GM18519 (cell line): ENCODE data around the gene RNU5B-1.
"Not testable (repeated sequence)": the region's sequence is repeated elsewhere in the genome, so short reads cannot be mapped to it uniquely, and the experiment has no call there.

Experiments used
- ATAC-seq: cut with Tn5 transposase; IDR thresholded peaks from one replicate; pipeline ENCODE4 v1.9.1; 2021; ENCODE audit warnings: mild to moderate bottlenecking, moderate library complexity; ENCODE audit not compliant: unreplicated experiment, low FRiP score

Gene RNU5B-1

DNA sequence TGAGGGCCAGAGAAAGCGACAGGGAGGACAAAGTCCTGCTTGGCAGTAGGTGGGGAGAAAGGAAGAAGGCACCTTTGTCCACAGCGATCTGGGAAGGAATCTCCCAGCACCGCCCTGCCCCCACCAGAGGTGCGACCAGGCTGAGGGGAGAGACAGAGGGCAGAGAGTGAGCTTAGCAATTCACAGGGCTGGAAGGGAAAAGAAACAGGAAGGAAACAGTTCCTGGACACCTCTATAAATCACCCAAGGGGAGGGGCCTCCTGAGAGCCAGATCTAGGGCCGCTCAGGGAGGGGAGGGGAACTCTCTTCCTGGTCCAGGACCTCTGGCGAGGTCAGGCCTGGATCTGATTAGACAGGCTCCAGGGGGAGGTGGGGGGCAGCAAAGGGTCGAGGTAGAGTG lies 35.4 kb downstream of the RNU5B-1 start:
- ATAC-seq, result no peak

DNA sequence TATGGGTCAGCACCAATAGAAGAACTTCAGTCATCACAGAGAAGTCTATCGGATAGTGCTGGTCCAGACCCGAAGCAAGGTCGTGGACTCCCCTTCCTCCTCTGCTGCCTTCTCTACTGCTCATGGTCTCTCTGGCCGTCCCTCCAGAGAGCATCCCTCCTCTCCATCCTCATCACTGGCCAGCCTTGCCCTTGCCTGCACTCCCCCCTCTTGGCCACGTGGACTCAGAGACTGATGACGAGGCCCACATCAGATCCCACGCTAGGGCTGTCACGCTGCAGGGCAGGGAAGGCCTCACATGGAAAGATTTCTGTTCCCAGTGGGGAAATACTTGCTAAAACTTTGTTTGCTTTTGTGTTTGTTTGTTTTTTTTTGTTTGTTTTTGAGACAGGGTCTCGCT lies 38.0 kb downstream of the RNU5B-1 start:
- ATAC-seq, result no peak

DNA sequence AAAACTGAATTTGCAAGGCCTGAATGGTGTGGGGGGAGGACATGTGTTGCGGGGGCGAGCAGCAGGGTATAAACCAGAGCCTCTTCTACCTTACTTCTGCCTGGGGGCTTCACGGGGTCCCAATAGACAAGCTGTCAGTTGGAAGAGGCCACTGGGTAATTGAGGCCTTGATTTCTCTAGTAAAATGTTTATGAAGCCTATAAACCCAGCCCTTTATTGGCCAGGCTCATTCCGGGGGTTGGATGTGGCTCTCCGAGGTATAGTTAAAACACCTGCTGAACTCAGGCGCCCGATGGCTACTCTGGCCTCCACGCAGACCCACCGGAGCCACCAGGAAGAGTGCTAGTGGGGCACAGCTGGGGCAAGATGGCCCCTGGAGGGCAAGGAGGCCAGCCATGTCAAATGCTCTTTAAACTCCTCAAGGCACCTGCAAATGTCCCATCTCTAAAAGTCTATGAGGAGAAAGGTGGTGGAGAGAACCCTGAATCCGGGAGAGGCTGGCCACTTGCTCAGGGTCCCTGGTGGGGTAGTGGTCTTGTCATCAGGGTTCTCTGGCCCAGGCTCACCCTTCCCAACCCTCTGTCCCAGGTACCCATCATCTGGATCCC lies 39.0 kb downstream of the RNU5B-1 start:
- no peak for ATAC-seq

DNA sequence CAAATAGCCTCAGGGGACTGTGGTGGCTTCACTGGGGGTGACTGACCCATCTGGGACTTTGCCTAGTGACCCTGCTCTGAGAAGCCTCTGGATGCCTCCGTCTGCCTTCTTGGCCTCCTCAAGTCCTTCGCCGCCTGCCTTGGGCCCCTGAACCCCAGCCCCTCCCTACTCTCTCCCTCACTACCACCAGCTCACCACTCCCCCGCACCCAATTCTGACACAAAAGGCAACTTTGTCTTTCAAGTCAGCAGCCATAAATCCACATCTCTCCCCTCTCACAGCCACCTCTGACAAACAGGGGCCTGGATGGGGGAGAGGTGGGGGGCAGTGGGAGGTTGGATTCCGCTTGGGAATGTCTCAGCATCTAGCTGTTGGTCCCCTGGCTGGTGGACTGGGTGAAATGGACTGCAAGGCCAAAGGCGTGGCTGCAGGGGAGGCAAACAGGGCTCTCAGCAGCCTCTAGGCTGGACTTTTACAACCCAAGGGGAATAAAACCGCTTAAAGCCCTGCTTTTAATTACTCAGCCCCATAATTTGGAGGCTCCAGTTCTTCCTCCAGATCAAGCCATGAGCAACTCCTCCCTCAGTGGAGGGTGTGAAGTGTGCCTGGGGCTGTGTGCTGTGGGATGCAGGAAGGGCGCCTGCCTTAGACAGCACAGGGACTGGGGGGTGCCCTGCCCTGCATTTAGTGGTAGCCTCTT lies 39.9 kb downstream of the RNU5B-1 start:
- no peak for ATAC-seq

DNA sequence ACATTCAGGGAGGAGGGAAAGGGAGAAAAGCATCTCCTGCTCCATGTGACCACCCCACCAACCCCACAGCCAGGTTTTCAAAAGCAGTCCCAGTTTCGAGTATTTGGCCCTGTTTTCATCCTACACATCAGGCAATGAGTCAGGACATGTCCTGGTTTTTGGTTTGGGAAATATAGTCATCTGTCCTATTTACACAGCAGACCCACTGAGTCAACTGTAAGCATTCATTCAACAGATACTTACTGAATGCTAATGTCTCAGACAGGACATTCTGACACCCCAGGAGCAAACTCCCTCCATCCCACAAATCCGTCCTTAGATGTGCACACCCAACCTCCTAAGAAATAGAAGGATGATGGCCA lies 40.4 kb downstream of the RNU5B-1 start:
- ATAC-seq, result no peak

DNA sequence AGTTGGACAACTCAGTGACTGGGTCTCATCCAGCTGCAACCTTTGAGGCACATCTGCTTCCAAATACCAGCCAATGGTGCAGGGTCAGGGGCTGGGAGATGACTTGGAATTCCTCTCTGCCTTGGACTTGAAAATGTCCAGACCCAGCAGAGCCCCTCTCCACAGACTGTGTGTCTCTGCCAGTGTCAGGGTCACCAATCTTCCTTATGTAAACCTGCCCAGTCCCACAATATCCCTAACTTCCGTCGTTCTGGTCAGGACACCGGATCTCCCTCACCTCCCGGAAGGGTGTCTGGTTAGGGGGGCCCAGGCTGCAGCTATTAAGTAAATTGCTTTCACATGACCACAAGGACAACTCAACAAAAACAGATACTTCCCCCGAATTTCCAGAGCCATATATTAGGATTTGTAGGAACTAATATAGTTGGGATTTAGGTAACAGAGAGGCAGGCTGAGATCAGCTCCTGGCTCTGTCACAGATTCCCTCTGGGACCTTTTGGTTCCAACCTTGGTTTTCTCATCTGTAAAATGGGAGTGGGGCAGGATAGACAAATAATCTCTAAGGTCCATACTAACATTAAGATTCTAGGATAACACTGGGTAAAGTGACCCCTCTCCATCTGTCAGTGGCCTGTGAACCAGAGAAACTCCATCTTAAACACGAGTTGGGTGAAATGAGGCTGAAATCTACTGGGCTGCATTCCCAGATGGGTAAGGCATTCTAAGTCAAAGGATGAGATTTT lies 42.5 kb downstream of the RNU5B-1 start:
- no peak for ATAC-seq

DNA sequence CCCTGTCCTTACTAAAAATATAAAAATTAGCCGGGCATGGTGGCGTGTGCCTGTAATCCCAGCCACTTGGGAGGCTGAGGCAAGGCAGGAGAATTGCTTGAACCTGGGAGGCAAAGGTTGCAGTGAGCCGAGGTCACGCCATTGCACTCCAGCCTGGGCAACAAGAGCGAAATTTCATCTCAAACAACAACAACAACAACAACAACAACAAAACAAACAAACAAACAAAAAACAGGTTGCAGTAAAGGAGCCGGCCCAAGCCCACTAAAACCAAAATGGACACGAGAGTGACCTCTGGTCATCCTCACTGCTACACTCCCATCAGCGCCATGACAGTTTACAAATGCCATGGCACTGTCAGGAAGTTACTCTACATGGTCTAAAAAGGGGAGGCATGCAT lies 43.3 kb downstream of the RNU5B-1 start:
- not testable (repeated sequence) for ATAC-seq

DNA sequence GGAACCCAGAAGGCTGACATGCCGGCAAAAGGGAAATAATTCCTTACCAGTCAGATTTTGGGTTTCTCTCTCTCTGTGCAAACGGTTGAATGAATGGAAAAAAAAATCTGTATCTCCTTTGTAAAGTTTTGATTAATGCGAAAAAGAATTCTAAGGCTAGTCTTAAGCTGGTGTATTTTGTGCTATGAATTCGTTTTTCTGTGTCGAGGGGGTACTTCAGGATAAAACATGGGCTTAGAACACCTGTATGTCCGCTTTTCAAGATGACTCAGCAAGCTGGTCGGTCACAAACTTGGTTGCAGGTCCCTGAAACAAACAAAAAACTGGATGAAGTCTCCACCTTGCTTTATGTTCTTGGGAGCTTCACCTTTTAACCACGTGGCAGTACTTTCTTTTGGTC lies 44.9 kb downstream of the RNU5B-1 start:
- ATAC-seq, result no peak

DNA sequence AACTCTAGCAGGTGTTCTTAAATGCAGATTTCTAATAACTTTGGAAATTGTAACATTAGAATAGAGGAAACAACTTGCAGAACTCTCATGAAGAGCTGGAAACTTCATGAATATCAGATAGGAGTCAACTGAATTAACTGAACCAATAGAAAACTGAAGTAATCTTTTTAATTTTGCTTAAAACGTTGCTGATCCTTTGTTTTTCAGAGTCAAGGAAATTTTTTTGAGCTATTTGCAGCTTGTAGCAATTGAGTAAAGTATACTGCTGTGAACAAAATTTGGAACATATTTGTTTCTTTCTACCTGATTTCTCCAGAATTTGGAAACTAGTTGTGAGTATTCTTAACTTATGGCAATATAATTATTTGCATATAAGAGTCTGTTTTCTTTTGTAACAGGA lies 47.5 kb downstream of the RNU5B-1 start:
- not testable (repeated sequence) for ATAC-seq
